Sigmoid colon (tissue), 7 donors: ENCODE measurements around the gene KRT6A. TPM values are rescaled to one million over a fixed set of nuclear protein-coding genes. Genes with fewer than 3 reads are reported as not detected.
"Not testable (repeated sequence)": the region's sequence is repeated elsewhere in the genome, so short reads cannot be mapped to it uniquely, and the experiment has no call there.

Experiments used
- DNase-seq: peaks from one replicate; pipeline ENCODE4 v3.0.0-alpha.2; 2019
- H3K27ac ChIP-seq, 4 donors: fragments of 200-600 bp; sonication (generic); one replicate each; pipeline ENCODE4 v1.5.1; 2016 to 2019; ENCODE audit warnings: mild to moderate bottlenecking in 1 of 4
- H3K27me3 ChIP-seq, 3 donors: fragments of 200-600 bp; sonication (generic); one replicate each; pipeline ENCODE4 v1.5.1; 2019; ENCODE audit warnings: mild to moderate bottlenecking in 1 of 3
- H3K36me3 ChIP-seq, 4 donors: fragments of 200-600 bp; sonication (generic); one replicate each; pipeline ENCODE4 v1.5.1; 2016 to 2019
- H3K4me1 ChIP-seq, 4 donors: fragments of 200-600 bp; sonication (generic); one replicate each; pipeline ENCODE4 v1.5.1; 2017 to 2019
- H3K4me3 ChIP-seq, 4 donors: fragments of 200-600 bp; sonication (generic); one replicate each; pipeline ENCODE4 v1.5.1; 2017 to 2019; ENCODE audit warnings: mild to moderate bottlenecking in 2 of 4, moderate library complexity in 1 of 4
- H3K9me3 ChIP-seq, 4 donors: fragments of 200-600 bp in 3 of 4; sonication (generic) in 3 of 4; one replicate each; pipeline versions ENCODE4 v1.5.1 to v1.6.1; 2013 to 2019
- EP300 ChIP-seq, 4 donors: sonication (generic); formaldehyde crosslinking; IDR thresholded peaks; one replicate each; pipeline ENCODE4 v1.6.1; 2017; ENCODE audit warnings: antibody characterized with exemption in 4 of 4
- POLR2A ChIP-seq, 2 donors: fragments of 450-650 bp; IDR thresholded peaks; one replicate each; pipeline ENCODE4 v1.6.1; 2016; ENCODE audit warnings: antibody characterized with exemption in 2 of 2, mild to moderate bottlenecking in 2 of 2, moderate library complexity in 2 of 2
- POLR2AphosphoS5 ChIP-seq, 4 donors: sonication (generic); formaldehyde crosslinking; IDR thresholded peaks; one replicate each; pipeline ENCODE4 v1.6.1; 2017; ENCODE audit warnings: antibody characterized with exemption in 4 of 4
- WGBS, 2 donors: extraction: QIAGEN DNeasy Blood & Tissue Kit; methylation state at CpG; one replicate each; pipeline ENCODE4 v1.1.7; 2013; 5-methylcytosine and 5-hydroxymethylcytosine counted together
- intact Hi-C: fragments of 100-400 bp; cut with DNase I; formaldehyde crosslinking; loops from one replicate; pipeline ENCODE4 v1.15.1; 2023
- polyA plus RNA-seq, 3 donors: library from polyadenylated mRNA; stranded (reverse); fragments of 200-250 nt; gene quantifications; one replicate each; pipeline ENCODE4 v1.2.3, GENCODE V29; 2013
- total RNA-seq, 4 donors: library from RNA; depleted of rRNA; stranded (reverse); fragments of >200 nt; gene quantifications; one replicate each; pipeline ENCODE4 v1.1.0, GENCODE V29; 2016
- TF ChIP-seq, protein P1 (sequence below), 4 experiments: fragments of 450-650 bp in 3 of 4; fragments of 200-600 bp in 1 of 4; IDR thresholded peaks; one replicate each; pipeline ENCODE4 v1.5.1; 2016 to 2019; ENCODE audit warnings: antibody characterized with exemption in 4 of 4, mild to moderate bottlenecking in 3 of 4, moderate library complexity in 2 of 4
- donor health status: healthy with polysubstance abuse.
- donor health status: Bipolar disorder and iron deficiency.
- donor health status: healthy.

Gene KRT6A
- total and polyA plus RNA-seq, 7 donors, result 0.19 to 6.0 TPM; not detected in 5

DNA sequence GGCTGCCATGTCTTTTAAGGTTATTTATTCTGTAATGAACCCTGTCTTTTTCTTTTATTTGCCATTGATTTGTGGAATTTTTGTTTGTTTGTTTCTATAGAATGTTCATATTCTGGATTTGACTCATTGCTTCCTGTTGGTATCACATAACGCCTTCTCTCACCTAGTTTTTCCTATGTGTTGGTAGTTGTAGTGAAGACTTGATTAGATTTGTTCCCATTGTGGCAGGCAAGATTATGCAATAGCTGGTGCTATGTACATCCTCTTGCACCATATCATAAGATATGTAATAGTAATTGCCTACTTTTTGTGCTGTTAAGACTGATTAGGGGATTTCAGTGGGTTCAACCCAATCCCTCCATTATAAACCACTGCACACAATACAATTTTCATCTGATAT, 37.2 kb downstream of the KRT6A start:
- Histone ChIP-seq H3K36me3 (no peaks in the 10 kb centered on the region), H3K4me3 (no peak overlapping the region), H3K27ac (no peak overlapping the region), H3K9me3 (no peaks in the 10 kb centered on the region), H3K27me3 (no peaks in the 10 kb centered on the region), H3K4me1 (no peaks in the 10 kb centered on the region)
- intact Hi-C loops, result no loop called here
- TF ChIP-seq, protein P1, sequence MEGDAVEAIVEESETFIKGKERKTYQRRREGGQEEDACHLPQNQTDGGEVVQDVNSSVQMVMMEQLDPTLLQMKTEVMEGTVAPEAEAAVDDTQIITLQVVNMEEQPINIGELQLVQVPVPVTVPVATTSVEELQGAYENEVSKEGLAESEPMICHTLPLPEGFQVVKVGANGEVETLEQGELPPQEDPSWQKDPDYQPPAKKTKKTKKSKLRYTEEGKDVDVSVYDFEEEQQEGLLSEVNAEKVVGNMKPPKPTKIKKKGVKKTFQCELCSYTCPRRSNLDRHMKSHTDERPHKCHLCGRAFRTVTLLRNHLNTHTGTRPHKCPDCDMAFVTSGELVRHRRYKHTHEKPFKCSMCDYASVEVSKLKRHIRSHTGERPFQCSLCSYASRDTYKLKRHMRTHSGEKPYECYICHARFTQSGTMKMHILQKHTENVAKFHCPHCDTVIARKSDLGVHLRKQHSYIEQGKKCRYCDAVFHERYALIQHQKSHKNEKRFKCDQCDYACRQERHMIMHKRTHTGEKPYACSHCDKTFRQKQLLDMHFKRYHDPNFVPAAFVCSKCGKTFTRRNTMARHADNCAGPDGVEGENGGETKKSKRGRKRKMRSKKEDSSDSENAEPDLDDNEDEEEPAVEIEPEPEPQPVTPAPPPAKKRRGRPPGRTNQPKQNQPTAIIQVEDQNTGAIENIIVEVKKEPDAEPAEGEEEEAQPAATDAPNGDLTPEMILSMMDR (IDR thresholded peaks at IDR 0.05), result no peak
- no peak for TF ChIP-seq EP300 (IDR thresholded peaks at IDR 0.05)
- TF ChIP-seq POLR2AphosphoS5 (IDR thresholded peaks at IDR 0.05), result no peak
- TF ChIP-seq POLR2A (IDR thresholded peaks at IDR 0.05), result no peak
- WGBS, 2 donors, result 79 to 86% methylated on average over 1 of the region's 1 CpG
- no peak for DNase-seq

DNA sequence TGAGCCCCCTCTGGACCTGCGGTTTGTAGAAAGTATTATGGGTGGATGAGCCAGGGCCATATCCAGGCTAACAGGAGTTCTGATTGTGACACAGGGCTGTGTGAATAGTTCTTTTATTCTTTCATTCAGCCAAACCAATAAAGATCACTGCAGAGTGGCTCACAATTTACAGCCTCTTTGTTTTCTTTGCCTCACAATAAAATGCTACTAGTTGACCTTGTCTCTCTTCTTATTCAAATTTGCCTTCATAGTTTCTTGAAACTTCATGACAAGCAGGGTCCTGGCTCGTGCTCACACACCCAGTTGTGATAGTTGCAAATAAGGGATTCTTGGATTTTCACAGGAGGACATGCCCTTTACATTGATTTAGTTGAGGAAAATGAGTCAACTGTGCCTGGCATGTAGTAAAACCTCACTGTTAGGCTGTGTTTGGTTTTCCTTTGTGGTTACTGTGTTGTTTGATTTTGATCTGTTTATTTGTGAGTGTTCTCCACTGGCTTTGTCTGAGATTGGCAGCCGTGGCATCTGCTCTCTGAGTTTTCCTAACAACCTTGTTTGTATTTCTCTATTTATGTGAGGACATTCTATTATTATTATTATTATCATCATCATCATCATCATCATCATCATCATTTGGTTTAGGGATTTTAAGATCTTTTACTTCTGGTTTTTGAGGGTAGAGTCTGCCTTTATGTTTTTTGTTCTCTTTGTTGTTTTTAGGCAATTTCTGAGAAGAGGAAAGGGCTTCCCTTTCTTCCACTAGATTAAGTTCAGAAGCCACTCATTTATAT, 38.5 kb downstream of the KRT6A start:
- no peak overlapping the region for H3K4me3 ChIP-seq
- DNase-seq, result no peak
- H3K4me1 ChIP-seq, result no peaks in the 10 kb centered on the region
- no peaks in the 10 kb centered on the region for H3K9me3 ChIP-seq
- H3K36me3 ChIP-seq, result no peaks in the 10 kb centered on the region
- WGBS, 2 donors, result 8 to 42% methylated on average over 3 of the region's 3 CpGs
- H3K27ac ChIP-seq, result no peak overlapping the region
- intact Hi-C loops, result no loop called here
- no peaks in the 10 kb centered on the region for H3K27me3 ChIP-seq
- TF ChIP-seq EP300 (IDR thresholded peaks at IDR 0.05) (no peak), POLR2AphosphoS5 (IDR thresholded peaks at IDR 0.05) (no peak), POLR2A (IDR thresholded peaks at IDR 0.05) (no peak)
- TF ChIP-seq, protein P1 (IDR thresholded peaks at IDR 0.05), result no peak

DNA sequence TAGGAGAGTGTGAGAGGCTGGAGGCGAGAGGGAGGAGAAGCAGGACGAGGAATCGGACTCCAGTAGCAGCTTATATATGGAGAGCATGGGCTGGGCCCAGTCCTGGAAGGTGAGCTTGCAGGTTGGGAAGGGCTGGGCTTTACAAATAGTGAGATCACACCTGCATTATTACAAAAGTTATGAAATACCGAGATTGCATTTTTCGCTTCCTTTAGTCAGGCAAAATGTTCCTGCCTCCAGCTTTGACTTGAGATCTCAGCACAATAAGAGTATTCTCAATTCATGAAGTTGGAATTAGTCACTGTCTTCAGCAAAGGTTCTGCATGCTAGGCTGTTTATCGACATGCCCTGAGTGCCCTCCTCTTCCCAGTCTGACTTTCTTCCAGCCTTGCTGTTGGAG, 41.0 kb downstream of the KRT6A start, which contains the start of gene KRT6B:
Gene KRT6B, minus strand, starts transcription at position 46 of the 400 bp plus-strand sequence. CDS start 68 bp downstream, outside the sequence.
- TF ChIP-seq POLR2AphosphoS5 (IDR thresholded peaks at IDR 0.05) (no peak), POLR2A (IDR thresholded peaks at IDR 0.05) (no peak), EP300 (IDR thresholded peaks at IDR 0.05) (no peak)
- TF ChIP-seq, protein P1 (IDR thresholded peaks at IDR 0.05), result no peak
- intact Hi-C loops, result no loop called here
- 64 to 85% methylated on average over 6 of the region's 6 CpGs for WGBS, 2 donors

DNA sequence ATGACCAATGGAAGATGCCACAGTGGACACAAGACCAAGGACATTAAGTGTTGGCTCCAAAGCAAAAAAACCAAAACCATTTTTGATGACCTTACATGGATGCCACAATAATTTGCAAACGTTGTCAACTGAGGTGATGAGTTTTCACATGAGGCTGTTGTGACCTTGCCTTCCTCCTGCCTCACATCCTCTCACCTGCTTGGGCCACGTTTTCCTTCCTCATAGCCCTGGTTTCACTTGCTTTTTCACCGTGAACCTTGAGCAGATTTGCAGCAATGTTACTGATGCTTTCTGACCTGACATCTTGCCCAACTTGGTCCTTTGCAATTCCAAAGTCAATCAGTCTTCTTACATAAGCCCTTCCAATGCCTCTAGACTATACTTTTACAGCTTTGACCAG, 44.8 kb downstream of the KRT6A start:
- Histone ChIP-seq H3K9me3 (no peaks in the 10 kb centered on the region), H3K36me3 (no peaks in the 10 kb centered on the region), H3K27ac (no peak overlapping the region), H3K4me3 (no peak overlapping the region), H3K4me1 (no peaks in the 10 kb centered on the region), H3K27me3 (no peaks in the 10 kb centered on the region)
- no peak for TF ChIP-seq EP300 (IDR thresholded peaks at IDR 0.05)
- no peak for TF ChIP-seq POLR2A (IDR thresholded peaks at IDR 0.05)
- no peak for TF ChIP-seq POLR2AphosphoS5 (IDR thresholded peaks at IDR 0.05)
- TF ChIP-seq, protein P1 (IDR thresholded peaks at IDR 0.05), result no peak
- intact Hi-C loops, result no loop called here
- DNase-seq, result no peak
- 32 to 39% methylated on average over 3 of the region's 3 CpGs for WGBS, 2 donors

More for the DNA sequence above, 41.0 kb downstream of the KRT6A start, which contains the start of gene KRT6B:
- DNase-seq, result no peak
- no peaks in the 10 kb centered on the region for H3K4me1 ChIP-seq
- no peak within 1 kb of the TSS for H3K27ac ChIP-seq
- H3K27me3 ChIP-seq, result no peaks in the 10 kb centered on the region
- no peaks in the 10 kb centered on the region for H3K9me3 ChIP-seq
- no peaks in the 10 kb centered on the region for H3K36me3 ChIP-seq
- H3K4me3 ChIP-seq, result no peak within 1 kb of the TSS

DNA sequence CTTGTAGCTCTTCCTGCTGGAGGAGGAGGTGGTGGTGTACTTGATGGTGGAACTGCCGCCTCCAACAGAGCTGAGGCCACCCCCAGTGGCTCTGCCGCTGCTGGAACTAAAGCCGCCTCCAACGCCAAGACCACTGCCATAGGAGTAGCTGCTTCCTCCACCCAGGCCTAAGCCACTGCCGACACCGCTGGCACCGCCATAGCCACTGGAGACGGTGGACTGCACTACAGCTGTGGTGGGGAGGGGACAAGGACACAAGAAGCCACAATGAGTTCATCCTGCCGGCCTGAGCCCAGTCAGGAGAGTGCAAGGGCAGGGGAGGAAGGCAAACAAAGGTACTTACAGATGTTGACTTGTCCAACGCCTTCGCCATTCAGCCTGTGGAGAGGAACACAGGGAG, 45.9 kb downstream of the KRT6A start:
- 94 to 96% methylated on average over 11 of the region's 11 CpGs for WGBS, 2 donors
- H3K27me3 ChIP-seq, H3K36me3 ChIP-seq, H3K9me3 ChIP-seq, DNase-seq, intact Hi-C loops, H3K27ac ChIP-seq, H3K4me1 ChIP-seq, H3K4me3 ChIP-seq: not testable (repeated sequence)
